Measurements from ENCODE around the gene VPS54. TPM values are rescaled to one million over a fixed set of nuclear protein-coding genes. Genes with fewer than 3 reads are reported as not detected.

Gene VPS54
- total RNA-seq, 1 donor from 2014 or later, result 17.2 TPM

GRCh38 chr2:63872571-63873328 is 146.5 kb downstream of the VPS54 start:
- DNase-seq (ENCODE audit: extremely low spot score, unreplicated experiment), result no peak
- Mint-ChIP-seq H3K27me3 (ENCODE audit: unreplicated experiment) (no peaks in the 10 kb centered on the region), H3K36me3 (ENCODE audit: unreplicated experiment) (peaks cover 39% of the 10 kb centered on the region), H3K4me1 (ENCODE audit: unreplicated experiment) (peaks cover 53% of the 10 kb centered on the region), H3K4me3 (ENCODE audit: unreplicated experiment) (no peak overlapping the region), H3K27ac (ENCODE audit: unreplicated experiment) (peak overlapping the region; percentile 86), H3K9me3 (ENCODE audit: unreplicated experiment) (peaks cover 4% of the 10 kb centered on the region)
- no peak for TF ChIP-seq CTCF (IDR thresholded peaks at IDR 0.05)

- H3K9me3 Mint-ChIP-seq (ENCODE audit: unreplicated experiment), result peaks cover 4% of the 10 kb centered on the region
- H3K27ac Mint-ChIP-seq (ENCODE audit: unreplicated experiment), result peak overlapping the region; percentile 86
- H3K36me3 Mint-ChIP-seq (ENCODE audit: unreplicated experiment), result peaks cover 34% of the 10 kb centered on the region
- no peak for DNase-seq (ENCODE audit: extremely low spot score, unreplicated experiment)
- no peak overlapping the region for H3K4me3 Mint-ChIP-seq (ENCODE audit: unreplicated experiment)
- H3K27me3 Mint-ChIP-seq (ENCODE audit: unreplicated experiment), result no peaks in the 10 kb centered on the region
- no peak for TF ChIP-seq CTCF (IDR thresholded peaks at IDR 0.05)
- peaks cover 53% of the 10 kb centered on the region for H3K4me1 Mint-ChIP-seq (ENCODE audit: unreplicated experiment)
Observed at GRCh38 chr2:63871864-63872263, 147.4 kb downstream of the VPS54 start.

- no peaks in the 10 kb centered on the region for H3K27me3 Mint-ChIP-seq (ENCODE audit: unreplicated experiment)
- H3K36me3 Mint-ChIP-seq (ENCODE audit: unreplicated experiment), result peaks cover 32% of the 10 kb centered on the region
- TF ChIP-seq CTCF (IDR thresholded peaks at IDR 0.05), result no peak
- H3K4me1 Mint-ChIP-seq (ENCODE audit: unreplicated experiment), result peaks cover 54% of the 10 kb centered on the region
- DNase-seq (ENCODE audit: extremely low spot score, unreplicated experiment), result no peak
- peaks cover 4% of the 10 kb centered on the region for H3K9me3 Mint-ChIP-seq (ENCODE audit: unreplicated experiment)
- no peak overlapping the region for H3K4me3 Mint-ChIP-seq (ENCODE audit: unreplicated experiment)
- no peak overlapping the region for H3K27ac Mint-ChIP-seq (ENCODE audit: unreplicated experiment)
Observed at GRCh38 chr2:63870679-63871078, 148.5 kb downstream of the VPS54 start.

- Mint-ChIP-seq H3K4me1 (ENCODE audit: unreplicated experiment) (peaks cover 20% of the 10 kb centered on the region), H3K4me3 (ENCODE audit: unreplicated experiment) (no peak overlapping the region), H3K36me3 (ENCODE audit: unreplicated experiment) (peaks cover 25% of the 10 kb centered on the region), H3K9me3 (ENCODE audit: unreplicated experiment) (no peaks in the 10 kb centered on the region), H3K27ac (ENCODE audit: unreplicated experiment) (peak overlapping the region; percentile 13), H3K27me3 (ENCODE audit: unreplicated experiment) (no peaks in the 10 kb centered on the region)
- no peak for TF ChIP-seq CTCF (IDR thresholded peaks at IDR 0.05)
- DNase-seq (ENCODE audit: extremely low spot score, unreplicated experiment), result no peak
Observed at GRCh38 chr2:63866009-63866709, 153.1 kb downstream of the VPS54 start.

- Mint-ChIP-seq H3K9me3 (ENCODE audit: unreplicated experiment) (no peaks in the 10 kb centered on the region), H3K36me3 (ENCODE audit: unreplicated experiment) (peaks cover 25% of the 10 kb centered on the region), H3K4me1 (ENCODE audit: unreplicated experiment) (peaks cover 13% of the 10 kb centered on the region), H3K27me3 (ENCODE audit: unreplicated experiment) (no peaks in the 10 kb centered on the region), H3K4me3 (ENCODE audit: unreplicated experiment) (no peak overlapping the region), H3K27ac (ENCODE audit: unreplicated experiment) (peak overlapping the region; percentile 5)
- no peak for TF ChIP-seq CTCF (IDR thresholded peaks at IDR 0.05)
- no peak for DNase-seq (ENCODE audit: extremely low spot score, unreplicated experiment)
Observed at GRCh38 chr2:63865159-63865799, 153.9 kb downstream of the VPS54 start.

Measured in osteocyte (in vitro differentiated cells).